Fibroblast of gingiva (primary cell): ENCODE results near the gene KIR2DL4.
"Not testable (repeated sequence)": the region's sequence is repeated elsewhere in the genome, so short reads cannot be mapped to it uniquely, and the experiment has no call there.

Experiments used
- DNase-seq: peaks from one replicate; pipeline ENCODE4 v3.0.0-alpha.2; 2011; ENCODE audit warnings: low read depth

The KIR2DL4 gene

DNA sequence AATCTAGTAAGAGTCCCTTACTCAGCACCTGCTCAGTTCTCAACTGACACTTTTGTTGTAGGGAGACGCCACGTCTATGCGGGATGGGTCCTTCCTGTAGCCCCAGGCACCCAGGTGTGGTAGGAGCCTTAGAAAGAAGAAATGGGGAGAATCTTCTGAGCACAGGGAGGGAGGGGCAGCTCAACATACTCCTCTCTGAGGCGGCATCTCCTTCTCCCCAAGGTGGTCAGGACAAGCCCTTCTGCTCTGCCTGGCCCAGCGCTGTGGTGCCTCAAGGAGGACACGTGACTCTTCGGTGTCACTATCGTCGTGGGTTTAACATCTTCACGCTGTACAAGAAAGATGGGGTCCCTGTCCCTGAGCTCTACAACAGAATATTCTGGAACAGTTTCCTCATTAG lies 1.2 kb downstream of the KIR2DL4 start:
- DNase-seq, result no peak

DNA sequence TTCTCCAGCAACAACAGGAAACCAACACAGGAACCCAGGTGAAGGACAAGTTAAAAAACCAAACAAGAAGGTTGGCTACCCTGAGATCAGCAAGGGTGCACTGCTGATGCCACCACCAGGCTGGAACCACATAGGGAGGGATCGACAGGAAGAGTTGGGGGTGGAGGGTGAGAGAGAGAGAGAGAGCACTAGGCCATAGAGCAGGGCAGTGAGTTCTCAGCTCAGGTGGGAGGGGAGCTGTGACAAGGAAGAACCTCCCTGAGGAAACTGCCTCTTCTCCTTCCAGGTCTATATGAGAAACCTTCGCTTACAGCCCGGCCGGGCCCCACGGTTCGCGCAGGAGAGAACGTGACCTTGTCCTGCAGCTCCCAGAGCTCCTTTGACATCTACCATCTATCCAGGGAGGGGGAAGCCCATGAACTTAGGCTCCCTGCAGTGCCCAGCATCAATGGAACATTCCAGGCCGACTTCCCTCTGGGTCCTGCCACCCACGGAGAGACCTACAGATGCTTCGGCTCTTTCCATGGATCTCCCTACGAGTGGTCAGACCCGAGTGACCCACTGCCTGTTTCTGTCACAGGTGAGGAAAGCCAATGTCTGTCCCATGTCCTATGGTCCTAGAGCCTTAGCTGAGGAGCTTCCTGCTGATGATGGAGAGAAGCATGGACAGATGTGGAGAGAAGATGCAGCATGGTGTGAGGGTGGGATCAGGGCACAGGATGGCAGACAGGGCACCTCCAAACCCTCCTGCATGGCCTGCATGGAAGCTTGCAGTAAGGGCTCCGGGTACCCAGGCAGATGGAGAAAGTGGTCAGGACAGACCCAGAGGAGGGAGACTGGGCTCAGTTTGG lies 2.5 kb downstream of the KIR2DL4 start:
- no peak for DNase-seq

DNA sequence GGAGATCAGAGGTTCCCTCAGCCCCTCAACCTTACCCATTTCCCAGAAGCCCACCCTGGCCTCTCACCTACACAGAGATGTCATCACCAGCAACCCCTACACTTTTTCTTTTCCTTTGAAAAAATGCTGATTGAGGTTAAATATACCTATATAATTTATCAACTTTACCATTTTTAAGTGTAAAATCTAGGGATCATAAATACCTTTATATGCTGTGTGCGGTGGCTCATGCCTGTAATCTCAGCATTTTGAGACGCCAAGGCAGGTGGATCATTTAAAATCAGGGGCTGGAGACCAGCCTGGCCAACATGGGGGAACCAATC lies 3.1 kb downstream of the KIR2DL4 start:
- DNase-seq, result no peak

DNA sequence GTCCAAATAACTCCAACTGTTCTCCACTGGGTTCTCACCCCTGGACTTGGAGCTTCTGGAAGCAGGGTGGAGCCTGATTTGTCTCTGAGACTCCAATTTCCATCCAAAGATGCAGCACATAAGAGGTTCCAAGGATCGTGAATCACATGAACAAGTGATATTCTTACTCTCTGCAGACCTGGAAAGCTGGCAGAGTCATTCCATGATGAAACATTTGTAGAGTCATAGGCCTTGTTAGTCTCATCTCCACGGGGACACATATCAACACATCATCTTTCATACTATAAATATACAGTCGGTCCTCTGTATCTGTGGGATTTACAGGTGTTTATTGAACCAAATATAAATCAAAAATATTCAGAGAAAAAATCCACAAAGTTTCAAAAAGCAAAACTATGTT lies 11.2 kb downstream of the KIR2DL4 start:
- DNase-seq, result not testable (repeated sequence)

DNA sequence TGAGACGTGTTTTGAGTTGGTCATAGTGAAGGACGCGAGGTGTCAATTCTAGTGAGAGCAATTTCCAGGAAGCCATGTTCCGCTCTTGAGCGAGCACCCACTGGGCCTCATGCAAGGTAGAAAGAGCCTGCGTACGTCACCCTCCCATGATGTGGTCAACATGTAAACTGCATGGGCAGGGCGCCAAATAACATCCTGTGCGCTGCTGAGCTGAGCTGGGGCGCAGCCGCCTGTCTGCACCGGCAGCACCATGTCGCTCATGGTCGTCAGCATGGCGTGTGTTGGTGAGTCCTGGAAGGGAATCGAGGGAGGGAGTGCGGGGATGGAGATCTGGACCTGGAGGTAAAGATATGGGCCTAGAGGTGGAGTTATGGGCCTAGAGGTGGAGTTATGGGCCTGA lies 12.8 kb downstream of the KIR2DL4 start, which contains the start of gene KIR3DL1:
KIR3DL1 (plus strand) TSS at position 218 of the 400 bp plus-strand sequence.
- not testable (repeated sequence) for DNase-seq

DNA sequence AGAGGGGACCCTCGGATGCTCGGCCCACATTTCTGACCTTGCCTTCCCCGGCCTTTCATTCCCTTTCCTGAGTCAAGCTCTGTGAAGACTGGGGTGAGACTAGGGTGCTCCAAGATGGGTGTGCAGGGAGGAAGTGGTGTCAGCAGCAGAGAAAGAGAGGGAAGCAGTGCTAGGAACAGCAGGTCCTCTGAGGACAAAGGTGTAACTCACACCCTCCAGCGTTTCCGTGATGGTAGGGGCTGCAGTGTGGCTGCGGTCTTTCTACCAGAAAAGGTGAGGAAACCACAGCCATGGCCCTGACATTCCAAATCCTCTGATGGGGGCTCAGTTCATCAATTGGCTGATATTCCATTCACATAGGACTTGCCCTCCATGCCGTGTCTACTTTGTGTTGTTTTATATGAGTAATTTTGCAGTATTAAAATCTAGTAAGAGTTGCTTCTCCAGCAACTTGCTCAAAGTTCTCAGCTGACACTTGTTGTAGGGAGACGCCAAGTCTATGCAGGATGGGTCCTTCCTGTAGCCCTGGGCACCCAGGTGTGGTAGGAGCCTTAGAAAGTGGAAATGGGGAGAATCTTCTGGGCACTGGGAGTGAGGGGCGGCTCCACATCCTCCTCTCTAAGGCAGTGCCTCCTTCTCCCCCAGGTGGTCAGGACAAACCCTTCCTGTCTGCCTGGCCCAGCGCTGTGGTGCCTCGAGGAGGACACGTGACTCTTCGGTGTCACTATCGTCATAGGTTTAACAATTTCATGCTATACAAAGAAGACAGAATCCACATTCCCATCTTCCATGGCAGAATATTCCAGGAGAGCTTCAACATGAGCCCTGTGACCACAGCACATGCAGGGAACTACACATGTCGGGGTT lies 14.5 kb downstream of the KIR2DL4 start:
- no peak for DNase-seq

DNA sequence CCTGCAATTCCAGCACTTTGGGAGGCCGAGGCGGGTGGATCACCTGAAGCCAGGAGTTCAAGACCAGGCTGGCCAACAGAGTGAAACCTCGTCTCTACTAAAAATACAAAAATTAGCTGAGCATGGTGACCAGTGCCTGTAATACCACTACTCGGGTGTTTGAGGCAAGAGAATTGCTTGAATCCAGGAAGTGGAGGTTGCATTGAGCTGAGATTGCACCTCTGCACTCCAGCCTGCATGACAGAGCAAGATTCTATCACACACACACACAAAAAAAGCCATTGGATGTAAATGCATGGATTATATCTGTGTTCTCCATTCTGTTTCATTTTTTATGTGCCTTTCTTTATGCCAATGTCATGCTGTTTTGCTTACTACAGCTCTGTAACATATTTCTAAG lies 21.0 kb downstream of the KIR2DL4 start:
- DNase-seq, result not testable (repeated sequence)

DNA sequence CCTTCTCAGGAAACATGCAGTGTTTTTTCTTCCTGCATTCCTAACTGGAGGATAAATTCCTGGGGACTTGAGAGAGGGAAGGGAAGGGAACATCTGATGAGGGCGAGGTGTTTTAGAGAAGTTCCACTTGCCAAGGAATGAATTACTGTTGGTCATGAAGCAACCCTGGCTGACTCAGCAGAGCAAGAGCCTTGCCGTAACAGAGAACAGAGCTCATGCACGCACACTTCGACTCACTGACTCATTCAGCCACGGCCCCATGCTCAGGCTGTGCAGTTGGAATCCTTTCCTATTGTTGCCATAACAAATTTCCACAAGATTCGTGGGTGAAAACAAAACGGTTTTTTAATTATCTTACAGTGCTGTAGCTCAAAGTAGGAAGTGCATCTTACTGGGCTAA lies 21.9 kb downstream of the KIR2DL4 start:
- DNase-seq, result not testable (repeated sequence)

DNA sequence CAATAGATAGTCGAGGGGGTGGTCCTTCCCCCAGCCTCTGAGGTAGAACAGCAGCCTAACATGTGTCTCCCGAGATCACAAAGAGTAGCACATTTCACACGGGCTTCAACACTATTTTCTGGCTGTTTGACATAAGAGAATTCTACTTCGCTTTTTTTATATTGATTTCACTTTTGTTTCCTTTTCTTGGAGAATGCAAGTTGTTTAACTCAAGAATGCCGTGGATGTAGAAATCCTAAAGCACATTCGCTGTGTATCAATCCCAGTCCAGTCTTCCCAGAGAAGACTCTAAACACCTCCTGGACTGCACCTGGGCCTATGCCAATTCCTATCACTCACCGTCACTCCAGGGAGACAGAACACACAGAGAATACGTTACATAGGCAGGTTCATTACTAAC lies 24.7 kb downstream of the KIR2DL4 start:
- DNase-seq, result not testable (repeated sequence)

DNA sequence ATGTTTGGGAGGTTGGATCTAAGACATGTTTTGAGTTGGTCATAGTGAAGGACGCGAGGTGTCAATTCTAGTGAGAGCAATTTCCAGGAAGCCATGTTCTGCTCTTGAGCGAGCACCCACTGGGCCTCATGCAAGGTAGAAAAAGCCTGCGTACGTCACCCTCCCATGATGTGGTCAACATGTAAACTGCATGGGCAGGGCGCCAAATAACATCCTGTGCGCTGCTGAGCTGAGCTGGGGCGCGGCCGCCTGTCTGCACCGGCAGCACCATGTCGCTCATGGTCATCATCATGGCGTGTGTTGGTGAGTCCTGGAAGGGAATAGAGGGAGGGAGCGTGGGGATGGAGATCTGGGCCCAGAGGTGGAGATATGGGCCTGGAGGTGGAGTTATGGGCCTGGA lies 29.1 kb downstream of the KIR2DL4 start, which contains the start of gene KIR2DS4:
KIR2DS4 (plus strand) TSS at position 181 of the 400 bp plus-strand sequence.
- DNase-seq, result not testable (repeated sequence)

DNA sequence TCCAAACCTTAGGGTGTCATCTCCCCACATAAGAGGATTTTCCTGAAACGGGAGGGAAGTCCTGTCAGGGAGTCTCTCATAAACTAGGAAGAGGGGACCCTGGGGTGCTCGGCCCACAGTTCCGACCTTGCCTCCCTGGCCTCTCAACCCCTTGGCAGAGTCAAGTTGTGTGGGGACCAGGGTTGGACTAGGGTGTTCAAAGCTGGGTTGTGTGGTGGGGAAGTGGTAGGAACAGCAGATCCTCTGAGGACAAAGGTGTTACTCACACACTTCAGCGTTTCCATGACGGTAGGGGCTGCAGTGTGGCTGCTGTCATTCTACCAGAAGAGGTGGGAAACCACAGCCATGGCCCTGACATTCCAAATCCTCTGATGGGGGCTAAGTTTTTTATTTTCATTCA lies 31.7 kb downstream of the KIR2DL4 start:
- not testable (repeated sequence) for DNase-seq

DNA sequence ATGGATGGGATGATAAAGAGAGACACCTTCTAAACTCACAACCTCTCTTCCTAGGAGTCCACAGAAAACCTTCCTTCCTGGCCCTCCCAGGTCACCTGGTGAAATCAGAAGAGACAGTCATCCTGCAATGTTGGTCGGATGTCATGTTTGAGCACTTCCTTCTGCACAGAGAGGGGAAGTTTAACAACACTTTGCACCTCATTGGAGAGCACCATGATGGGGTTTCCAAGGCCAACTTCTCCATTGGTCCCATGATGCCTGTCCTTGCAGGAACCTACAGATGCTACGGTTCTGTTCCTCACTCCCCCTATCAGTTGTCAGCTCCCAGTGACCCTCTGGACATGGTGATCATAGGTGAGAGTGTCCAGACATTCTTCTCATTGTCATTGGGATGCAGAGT lies 34.1 kb downstream of the KIR2DL4 start:
- not testable (repeated sequence) for DNase-seq

DNA sequence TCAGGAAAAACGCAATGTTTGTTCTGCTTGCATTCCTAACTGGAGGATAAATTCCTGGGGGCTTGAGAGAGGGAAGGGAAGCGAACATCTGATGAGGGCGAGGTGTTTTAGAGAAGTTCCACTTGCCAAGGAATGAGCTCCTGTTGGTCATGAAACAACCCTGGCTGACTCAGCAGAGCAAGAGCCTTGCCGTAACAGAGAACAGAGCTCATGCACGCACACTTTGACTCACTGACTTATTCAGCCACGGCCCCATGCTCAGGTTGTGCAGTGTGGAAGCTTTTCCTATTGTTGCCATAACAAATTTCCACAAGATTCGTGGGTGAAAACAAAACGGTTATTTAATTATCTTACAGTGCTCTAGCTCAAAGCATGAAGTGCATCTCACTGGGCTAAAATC lies 39.8 kb downstream of the KIR2DL4 start:
- not testable (repeated sequence) for DNase-seq

DNA sequence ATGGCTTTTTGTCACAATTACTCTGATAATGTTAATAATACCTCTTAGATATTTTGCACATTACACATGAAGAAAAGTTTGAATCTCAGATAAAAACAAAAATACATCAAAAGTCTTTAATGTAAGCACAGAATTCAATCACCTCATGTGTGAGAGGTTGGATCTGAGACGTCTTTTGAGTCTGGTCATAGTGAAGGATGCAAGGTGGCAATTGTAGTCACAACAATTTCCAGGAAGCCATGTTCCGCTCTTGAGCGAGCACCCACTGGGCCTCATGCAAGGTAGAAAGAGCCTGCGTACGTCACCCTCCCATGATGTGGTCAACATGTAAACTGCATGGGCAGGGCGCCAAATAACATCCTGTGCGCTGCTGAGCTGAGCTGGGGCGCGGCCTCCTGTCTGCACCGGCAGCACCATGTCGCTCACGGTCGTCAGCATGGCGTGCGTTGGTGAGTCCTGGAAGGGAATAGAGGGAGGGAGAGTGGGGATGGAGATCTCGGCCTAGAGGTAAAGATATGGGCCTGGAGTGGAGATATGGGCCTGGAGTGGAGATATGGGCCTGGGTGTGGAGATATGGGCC lies 46.7 kb downstream of the KIR2DL4 start, which contains the start of gene KIR3DL2:
KIR3DL2 (plus strand) TSS at position 383 of the 580 bp plus-strand sequence; CDS start at position 416, 33 bp downstream.
- not testable (repeated sequence) for DNase-seq

DNA sequence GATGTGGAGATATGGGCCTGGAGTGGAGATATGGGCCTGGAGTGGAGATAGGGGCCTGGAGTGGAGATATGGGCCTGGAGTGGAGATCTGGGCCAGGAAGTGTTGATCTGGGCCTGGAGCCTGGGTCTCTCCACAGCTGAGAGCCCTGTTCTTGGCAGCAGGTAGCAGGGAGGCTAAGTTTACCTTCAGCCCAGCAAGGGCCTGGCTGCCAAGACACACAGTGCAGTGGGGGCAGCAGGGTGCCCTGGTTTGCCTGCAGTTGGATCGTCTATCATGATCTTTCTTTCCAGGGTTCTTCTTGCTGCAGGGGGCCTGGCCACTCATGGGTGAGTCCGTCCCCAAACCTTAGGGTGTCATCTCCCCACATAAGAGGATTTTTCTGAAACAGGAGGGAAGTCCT lies 47.5 kb downstream of the KIR2DL4 start:
- no peak for DNase-seq

DNA sequence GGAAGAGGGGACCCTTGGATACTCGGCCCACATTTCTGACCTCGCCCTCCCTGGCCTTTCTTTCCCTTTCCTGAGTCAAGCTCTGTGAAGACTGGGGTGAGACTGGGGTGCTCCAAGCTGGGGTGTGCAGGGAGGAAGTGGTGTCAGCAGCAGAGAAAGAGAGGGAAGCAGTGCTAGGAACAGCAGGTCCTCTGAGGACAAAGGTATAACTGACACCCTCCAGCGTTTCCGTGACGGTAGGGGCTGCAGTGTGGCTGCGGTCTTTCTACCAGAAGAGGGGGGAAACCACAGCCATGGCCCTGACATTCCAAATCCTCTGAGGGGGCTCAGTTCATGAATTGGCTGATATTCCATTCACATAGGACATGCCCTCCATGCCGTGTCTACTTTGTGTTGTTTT lies 47.9 kb downstream of the KIR2DL4 start:
- no peak for DNase-seq

DNA sequence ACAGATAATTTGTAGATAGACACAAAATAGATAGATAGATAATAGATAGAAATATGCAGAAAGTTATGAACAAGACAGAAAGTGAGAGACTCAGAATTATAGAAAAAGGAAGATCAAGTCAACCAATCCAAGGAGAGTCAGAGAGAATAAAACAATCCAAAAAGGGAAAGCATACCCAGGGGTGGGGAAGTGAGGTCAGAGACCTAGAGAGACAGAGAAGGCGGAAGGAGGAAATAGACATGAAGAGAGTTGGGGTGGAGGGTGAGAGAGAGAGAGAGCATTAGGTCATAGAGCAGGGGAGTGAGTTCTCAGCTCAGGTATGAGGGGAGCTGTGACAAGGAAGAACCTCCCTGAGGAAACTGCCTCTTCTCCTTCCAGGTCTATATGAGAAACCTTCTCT lies 51.8 kb downstream of the KIR2DL4 start:
- DNase-seq, result not testable (repeated sequence)

DNA sequence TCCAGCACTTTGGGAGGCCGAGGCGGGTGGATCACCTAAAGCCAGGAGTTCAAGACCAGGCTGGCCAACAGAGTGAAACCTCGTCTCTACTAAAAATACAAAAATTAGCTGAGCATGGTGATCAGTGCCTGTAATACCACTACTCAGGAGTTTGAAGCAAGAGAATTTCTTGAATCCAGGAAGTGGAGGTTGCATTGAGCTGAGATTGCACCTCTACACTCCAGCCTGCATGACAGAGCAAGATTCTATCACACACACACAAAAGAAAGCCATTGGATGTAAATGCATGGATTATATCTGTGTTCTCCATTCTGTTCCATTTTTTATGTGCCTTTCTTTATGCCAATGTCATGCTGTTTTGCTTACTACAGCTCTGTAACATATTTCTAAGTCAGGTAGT lies 55.1 kb downstream of the KIR2DL4 start:
- DNase-seq, result not testable (repeated sequence)

DNA sequence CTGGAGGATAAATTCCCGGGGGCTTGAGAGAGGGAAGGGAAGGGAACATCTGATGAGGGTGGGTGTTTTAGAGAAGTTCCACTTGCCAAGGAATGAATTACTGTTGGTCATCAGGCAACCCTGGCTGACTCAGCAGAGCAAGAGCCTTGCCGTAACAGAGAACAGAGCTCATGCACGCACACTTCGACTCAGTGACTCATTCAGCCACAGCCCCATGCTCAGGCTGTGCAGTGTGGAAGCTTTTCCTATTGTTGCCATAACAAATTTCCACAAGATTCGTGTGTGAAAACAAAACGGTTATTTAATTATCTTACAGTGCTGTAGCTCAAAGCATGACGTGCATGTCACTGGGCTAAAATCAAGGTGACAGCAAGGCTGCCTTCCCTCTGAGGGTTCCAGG lies 56.0 kb downstream of the KIR2DL4 start:
- DNase-seq, result not testable (repeated sequence)

DNA sequence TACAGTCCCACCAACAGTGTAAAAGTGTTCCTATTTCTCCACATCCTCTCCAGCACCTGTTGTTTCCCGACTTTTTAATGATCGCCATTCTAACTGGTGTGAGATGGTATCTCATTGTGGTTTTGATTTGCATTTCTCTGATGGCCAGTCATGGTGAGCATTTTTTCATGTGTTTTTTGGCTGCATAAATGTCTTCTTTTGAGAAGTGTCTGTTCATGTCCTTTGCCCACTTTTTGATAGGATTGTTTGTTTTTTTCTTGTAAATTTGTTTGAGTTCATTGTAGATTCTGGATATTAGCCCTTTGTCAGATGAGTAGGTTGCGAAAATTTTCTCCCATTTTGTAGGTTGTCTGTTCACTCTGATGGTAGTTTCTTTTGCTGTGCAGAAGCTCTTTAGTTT lies 60.0 kb downstream of the KIR2DL4 start:
- DNase-seq, result not testable (repeated sequence)
